ENCODE measurements around the gene DLG2. TPM values are rescaled to one million over a fixed set of nuclear protein-coding genes. Genes with fewer than 3 reads are reported as not detected.
A peak's percentile ranks its signal among the peaks of the same experiment; 100 is the strongest.
"Not testable (repeated sequence)": the region's sequence is repeated elsewhere in the genome, so short reads cannot be mapped to it uniquely, and the experiment has no call there.

DLG2 gene
- total RNA-seq, 1 donor from 2014 or later = 2.4 TPM

DNA sequence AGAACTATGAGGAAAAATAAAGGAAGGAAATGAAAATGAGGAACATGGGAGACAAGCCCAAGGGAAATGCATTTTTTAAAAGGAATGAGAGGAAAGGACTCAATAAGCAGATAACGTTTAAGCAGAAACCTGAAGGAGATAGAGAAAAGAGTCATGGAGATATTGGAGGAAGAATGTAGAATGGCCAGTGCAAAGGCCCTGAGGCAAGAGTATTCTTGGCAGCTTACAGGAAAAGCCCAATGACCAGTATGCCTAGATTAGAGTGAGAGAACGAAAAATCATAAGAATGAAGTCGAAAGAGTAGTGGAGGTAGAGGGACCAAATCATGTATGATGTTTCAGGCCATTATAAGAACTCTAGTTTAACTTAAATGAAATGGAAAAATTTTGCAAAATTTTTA is 220.3 kb downstream of the DLG2 start:
- Mint-ChIP-seq H3K9me3 (ENCODE audit: low read depth) (no peaks in the 10 kb centered on the region), H3K4me1 (ENCODE audit: low read depth) (peaks cover 7% of the 10 kb centered on the region), H3K27me3 (no peaks in the 10 kb centered on the region), H3K27ac (no peak overlapping the region), H3K36me3 (ENCODE audit: insufficient read depth) (no peaks in the 10 kb centered on the region), H3K4me3 (ENCODE audit: low read depth) (no peak overlapping the region)
- no peak for DNase-seq (ENCODE audit: low spot score, unreplicated experiment)
- TF ChIP-seq, protein P1, sequence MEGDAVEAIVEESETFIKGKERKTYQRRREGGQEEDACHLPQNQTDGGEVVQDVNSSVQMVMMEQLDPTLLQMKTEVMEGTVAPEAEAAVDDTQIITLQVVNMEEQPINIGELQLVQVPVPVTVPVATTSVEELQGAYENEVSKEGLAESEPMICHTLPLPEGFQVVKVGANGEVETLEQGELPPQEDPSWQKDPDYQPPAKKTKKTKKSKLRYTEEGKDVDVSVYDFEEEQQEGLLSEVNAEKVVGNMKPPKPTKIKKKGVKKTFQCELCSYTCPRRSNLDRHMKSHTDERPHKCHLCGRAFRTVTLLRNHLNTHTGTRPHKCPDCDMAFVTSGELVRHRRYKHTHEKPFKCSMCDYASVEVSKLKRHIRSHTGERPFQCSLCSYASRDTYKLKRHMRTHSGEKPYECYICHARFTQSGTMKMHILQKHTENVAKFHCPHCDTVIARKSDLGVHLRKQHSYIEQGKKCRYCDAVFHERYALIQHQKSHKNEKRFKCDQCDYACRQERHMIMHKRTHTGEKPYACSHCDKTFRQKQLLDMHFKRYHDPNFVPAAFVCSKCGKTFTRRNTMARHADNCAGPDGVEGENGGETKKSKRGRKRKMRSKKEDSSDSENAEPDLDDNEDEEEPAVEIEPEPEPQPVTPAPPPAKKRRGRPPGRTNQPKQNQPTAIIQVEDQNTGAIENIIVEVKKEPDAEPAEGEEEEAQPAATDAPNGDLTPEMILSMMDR (IDR thresholded peaks at IDR 0.05; ENCODE audit: unreplicated experiment) = no peak

DNA sequence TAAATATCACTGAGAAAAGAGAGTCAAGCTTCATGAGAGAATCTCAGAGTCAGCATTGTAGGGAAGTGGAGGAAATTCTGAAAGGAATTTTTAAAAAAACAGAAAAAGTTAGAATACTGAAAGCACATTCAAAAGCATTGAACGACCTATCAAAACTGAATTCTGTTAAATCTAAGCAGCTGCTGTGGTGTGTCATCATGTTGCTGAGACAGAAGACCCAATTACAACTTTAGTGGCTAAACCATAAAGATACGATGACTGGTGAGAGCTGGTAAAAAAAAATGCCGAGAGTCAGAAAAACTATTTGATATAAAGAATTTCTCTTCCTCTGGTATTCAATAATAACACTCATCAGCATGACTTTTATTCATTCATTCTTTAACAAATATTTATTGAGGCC is 220.8 kb downstream of the DLG2 start:
- Mint-ChIP-seq H3K27me3 (no peaks in the 10 kb centered on the region), H3K27ac (peak overlapping the region; percentile 83), H3K4me3 (ENCODE audit: low read depth) (no peak overlapping the region), H3K9me3 (ENCODE audit: low read depth) (peaks cover 3% of the 10 kb centered on the region), H3K36me3 (ENCODE audit: insufficient read depth) (no peaks in the 10 kb centered on the region), H3K4me1 (ENCODE audit: low read depth) (peaks cover 7% of the 10 kb centered on the region)
- TF ChIP-seq, protein P1 (IDR thresholded peaks at IDR 0.05; ENCODE audit: unreplicated experiment) = no peak
- no peak for DNase-seq (ENCODE audit: low spot score, unreplicated experiment)

DNA sequence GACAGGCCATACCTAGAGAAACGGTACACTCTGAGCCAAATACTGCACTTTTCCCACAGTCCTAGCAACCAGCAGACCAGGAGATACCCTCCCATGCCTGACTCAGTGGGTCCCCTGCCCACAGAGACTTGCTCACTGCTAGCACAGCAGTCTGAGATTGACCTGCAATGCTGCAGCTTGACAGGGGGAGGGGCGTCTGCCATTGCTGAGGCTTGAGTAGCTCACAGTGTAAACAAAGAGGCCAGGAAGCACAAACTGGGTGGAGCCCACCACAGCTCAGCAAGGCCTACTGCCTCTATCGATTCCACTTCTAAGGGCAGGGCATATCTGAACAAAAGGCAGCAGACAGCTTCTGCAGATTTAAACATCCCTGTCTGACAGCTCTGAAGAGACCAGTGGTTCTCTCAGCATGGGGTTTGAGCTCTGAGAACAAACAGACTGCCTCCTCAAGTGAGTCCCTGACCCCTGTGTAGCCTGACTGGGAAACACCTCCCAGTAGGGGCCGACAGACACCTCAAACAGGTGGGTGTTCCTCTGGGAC is 231.6 kb downstream of the DLG2 start:
- not testable (repeated sequence) for H3K4me1 Mint-ChIP-seq (ENCODE audit: low read depth); H3K4me3 Mint-ChIP-seq (ENCODE audit: low read depth); DNase-seq (ENCODE audit: low spot score, unreplicated experiment); H3K27me3 Mint-ChIP-seq; H3K27ac Mint-ChIP-seq; H3K36me3 Mint-ChIP-seq (ENCODE audit: insufficient read depth)
- peaks cover 28% of the 10 kb centered on the region for H3K9me3 Mint-ChIP-seq (ENCODE audit: low read depth)

DNA sequence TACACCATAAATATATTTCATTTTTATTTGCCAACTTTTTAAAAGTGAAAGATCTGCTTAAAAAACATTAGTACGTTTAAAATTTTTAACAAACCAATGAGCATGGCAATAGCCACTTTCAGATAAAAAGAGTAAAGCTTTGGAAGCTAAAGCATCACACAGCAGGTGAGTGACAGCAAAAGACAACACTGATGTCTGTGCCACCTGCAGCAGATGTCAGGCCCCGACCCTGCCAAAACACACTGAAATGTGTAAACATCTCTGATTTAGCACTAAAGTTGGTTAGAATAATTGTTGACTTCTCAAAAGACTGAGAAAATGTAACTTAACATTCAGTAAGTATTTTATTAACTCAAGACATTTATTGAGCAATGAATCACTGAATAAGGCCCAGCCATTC is 232.9 kb downstream of the DLG2 start:
- Mint-ChIP-seq H3K9me3 (ENCODE audit: low read depth) (peaks cover 30% of the 10 kb centered on the region), H3K36me3 (ENCODE audit: insufficient read depth) (no peaks in the 10 kb centered on the region), H3K4me3 (ENCODE audit: low read depth) (no peak overlapping the region), H3K4me1 (ENCODE audit: low read depth) (peaks cover 6% of the 10 kb centered on the region), H3K27me3 (no peaks in the 10 kb centered on the region), H3K27ac (no peak overlapping the region)
- TF ChIP-seq, protein P1 (IDR thresholded peaks at IDR 0.05; ENCODE audit: unreplicated experiment) = no peak
- no peak for DNase-seq (ENCODE audit: low spot score, unreplicated experiment)

DNA sequence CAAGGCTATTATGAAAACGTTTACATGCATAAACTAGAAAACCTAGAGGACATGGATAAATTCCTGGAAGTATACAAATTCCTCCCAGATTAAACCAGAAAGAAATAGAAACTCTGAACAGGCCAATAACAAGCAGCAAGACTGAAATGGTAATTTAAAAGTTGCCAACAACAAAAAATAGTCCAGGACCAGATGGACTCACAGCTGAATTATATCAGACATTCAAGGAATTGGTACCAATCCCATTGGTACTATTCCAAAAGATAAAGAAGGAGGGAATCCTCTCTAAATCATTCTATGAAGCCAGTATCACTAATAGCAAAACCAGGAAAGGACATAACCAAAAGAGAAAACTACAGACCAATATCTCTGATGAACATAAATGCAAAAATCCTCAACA is 236.0 kb downstream of the DLG2 start:
- DNase-seq (ENCODE audit: low spot score, unreplicated experiment) = no peak
- Mint-ChIP-seq H3K4me1 (ENCODE audit: low read depth) (peaks cover 6% of the 10 kb centered on the region), H3K27ac (no peak overlapping the region), H3K9me3 (ENCODE audit: low read depth) (peaks cover 13% of the 10 kb centered on the region), H3K36me3 (ENCODE audit: insufficient read depth) (no peaks in the 10 kb centered on the region), H3K27me3 (no peaks in the 10 kb centered on the region), H3K4me3 (ENCODE audit: low read depth) (no peak overlapping the region)
- TF ChIP-seq, protein P1 (IDR thresholded peaks at IDR 0.05; ENCODE audit: unreplicated experiment) = no peak

DNA sequence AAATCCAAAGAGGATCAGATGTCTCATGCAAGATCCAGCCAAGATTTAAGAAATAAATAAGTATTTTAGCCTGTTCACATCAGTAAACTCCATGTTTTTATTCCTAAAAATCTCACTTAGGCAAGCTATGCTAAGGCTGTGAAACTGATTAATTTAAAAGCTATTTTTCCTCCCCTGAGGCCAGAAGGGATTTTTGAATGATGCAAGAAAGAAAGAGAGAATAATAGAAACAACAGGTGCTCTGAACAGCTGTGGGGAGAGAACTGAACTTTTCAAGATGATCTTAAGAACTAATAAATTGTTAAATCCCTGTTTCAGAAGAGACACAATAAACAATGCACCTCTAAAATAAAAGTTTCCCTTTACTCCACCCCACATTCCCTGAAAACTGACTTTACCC is 241.6 kb downstream of the DLG2 start:
- TF ChIP-seq, protein P1 (IDR thresholded peaks at IDR 0.05; ENCODE audit: unreplicated experiment) = no peak
- DNase-seq (ENCODE audit: low spot score, unreplicated experiment) = no peak
- H3K27ac Mint-ChIP-seq = peak overlapping the region; percentile 6
- H3K9me3 Mint-ChIP-seq (ENCODE audit: low read depth) = peaks cover 11% of the 10 kb centered on the region
- peaks cover 2% of the 10 kb centered on the region for H3K4me1 Mint-ChIP-seq (ENCODE audit: low read depth)
- H3K36me3 Mint-ChIP-seq (ENCODE audit: insufficient read depth) = no peaks in the 10 kb centered on the region
- H3K27me3 Mint-ChIP-seq = no peaks in the 10 kb centered on the region
- H3K4me3 Mint-ChIP-seq (ENCODE audit: low read depth) = no peak overlapping the region
